Activated gamma-delta T cell (primary cell): ENCODE measurements around the gene ZC3H7A.
"Not testable (repeated sequence)": the region's sequence is repeated elsewhere in the genome, so short reads cannot be mapped to it uniquely, and the experiment has no call there.

Experiments
- DNase-seq: peaks from one replicate; lab custom pipeline; 2025; lab: John Stamatoyannopoulos, UW
- total RNA-seq, 2 donors: gene quantifications; one replicate each; lab custom pipeline; 2026; lab: John Stamatoyannopoulos, UW

The ZC3H7A gene
- total RNA-seq: 76.8 to 80.9 reads per million in 2 donors

GRCh38 chr16:11797166-11797956 is at the start of gene ZC3H7A:
TSS of gene ZC3H7A (minus strand) at chr16:11797258. CDS start at chr16:11782354, 14,904 bp downstream.
- peak; percentile 94 for DNase-seq

GRCh38 chr16:11844499-11844898 is 47.4 kb upstream of the ZC3H7A start:
- DNase-seq: no peak

DNA sequence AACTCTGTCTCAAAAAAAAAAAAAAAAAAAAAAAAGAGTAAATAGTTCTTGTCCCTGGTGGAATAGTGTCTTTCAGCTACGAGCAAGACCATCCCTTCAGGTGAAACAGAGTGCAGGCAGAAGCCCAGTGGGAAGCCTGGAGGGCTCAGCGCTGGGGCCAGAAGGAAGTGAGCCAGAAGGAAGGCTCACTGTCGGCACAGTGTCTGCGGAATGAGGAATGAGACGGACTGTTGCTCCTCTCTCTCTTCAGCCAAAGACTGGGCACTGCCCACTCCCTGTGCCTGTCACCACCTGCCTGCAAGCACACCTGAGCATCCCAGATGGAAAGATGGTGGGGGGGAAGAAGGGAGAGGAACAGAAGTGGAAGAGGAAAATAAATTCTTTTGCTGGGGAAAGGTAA is 46.8 kb upstream of the ZC3H7A start:
- DNase-seq: no peak

DNA sequence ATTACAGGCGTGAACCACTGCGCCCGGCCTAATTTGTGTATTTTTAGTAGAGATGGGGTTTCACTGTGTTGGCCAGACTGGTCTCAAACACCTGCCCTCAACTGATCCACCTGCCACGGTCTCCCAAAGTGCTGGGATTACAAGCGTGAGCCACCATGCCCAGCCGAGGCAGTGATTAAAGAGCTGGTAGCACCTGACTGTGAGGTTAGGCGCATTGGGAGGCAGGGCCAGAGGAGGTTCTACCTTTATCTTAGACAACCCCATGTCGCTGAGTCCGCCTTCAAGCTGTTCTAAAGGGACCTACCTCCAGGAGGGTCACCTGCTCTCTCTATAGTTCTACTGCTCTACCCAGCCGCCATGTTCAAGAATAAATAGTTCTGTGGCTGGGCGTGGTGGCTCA is 46.1 kb upstream of the ZC3H7A start:
- no peak for DNase-seq

DNA sequence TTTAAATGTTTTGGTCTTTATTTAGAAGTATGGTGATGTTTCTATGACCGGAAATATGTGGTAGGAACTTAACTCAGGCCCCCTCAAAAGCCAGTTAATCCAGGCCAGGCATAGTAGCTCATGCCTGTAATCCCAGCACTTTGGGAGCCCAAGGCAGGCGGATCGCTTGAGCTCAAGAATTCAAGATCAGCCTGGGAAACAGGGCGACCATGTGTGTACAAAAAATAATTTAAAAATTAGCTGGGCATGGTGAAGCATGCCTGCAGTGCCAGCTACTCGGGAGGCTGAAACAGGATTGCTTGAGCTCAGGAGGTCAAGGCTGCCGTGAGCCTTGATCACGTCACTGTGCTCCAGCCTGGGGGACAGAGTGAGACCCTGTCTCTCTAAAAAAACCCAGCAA is 44.0 kb upstream of the ZC3H7A start:
- DNase-seq: no peak

GRCh38 chr16:11836650-11837244 is 39.7 kb upstream of the ZC3H7A start:
- DNase-seq: no peak

- no peak for DNase-seq
Observed at GRCh38 chr16:11835891-11836649, 39.0 kb upstream of the ZC3H7A start.

DNA sequence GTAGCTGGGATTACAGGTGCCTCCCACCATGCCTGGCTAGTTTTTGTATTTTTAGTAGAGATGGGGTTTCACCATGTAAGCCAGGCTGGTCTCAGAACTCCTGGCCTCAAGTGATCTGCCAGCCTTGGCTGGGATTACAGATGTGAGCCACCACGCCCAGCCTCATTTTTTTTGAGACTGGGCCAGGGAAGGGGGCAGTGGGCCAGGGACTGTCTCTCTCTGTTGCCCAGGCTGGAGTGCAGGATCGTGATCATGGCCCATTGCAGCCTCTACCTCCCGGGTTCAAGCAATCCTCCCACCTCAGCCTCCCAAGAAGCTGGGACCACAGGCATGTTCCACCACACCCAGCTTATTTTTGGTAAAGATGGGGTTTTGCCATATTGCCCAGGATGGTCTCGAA is 38.3 kb upstream of the ZC3H7A start:
- DNase-seq: no peak

GRCh38 chr16:11833951-11834695 is 37.1 kb upstream of the ZC3H7A start:
- DNase-seq: no peak

GRCh38 chr16:11828696-11829095 is 31.6 kb upstream of the ZC3H7A start:
- no peak for DNase-seq

GRCh38 chr16:11825520-11826165 is 28.6 kb upstream of the ZC3H7A start:
- DNase-seq: not testable (repeated sequence)

DNA sequence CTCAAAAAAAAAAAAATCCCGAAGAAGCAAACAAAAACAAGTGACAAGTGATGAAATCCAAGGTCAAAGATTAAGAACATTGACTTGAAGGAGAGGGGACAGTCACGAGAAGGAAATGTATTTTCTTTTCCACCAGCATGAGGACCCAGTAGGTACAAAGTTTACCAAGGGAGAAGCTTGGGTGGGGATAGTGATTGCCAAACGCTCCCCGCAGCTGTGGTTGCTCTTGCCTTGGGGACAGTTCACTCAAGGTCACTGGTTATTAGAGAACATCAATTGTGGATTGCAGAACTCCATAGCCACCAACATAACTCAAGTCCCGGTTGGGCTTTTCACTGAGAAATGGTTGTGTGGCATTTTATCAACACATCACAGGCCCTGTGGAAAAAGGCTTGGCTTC is 27.3 kb upstream of the ZC3H7A start:
- DNase-seq: no peak

- DNase-seq: not testable (repeated sequence)
Observed at GRCh38 chr16:11823645-11824044, 26.6 kb upstream of the ZC3H7A start.

GRCh38 chr16:11819798-11820197 is 22.7 kb upstream of the ZC3H7A start:
- DNase-seq: no peak

DNA sequence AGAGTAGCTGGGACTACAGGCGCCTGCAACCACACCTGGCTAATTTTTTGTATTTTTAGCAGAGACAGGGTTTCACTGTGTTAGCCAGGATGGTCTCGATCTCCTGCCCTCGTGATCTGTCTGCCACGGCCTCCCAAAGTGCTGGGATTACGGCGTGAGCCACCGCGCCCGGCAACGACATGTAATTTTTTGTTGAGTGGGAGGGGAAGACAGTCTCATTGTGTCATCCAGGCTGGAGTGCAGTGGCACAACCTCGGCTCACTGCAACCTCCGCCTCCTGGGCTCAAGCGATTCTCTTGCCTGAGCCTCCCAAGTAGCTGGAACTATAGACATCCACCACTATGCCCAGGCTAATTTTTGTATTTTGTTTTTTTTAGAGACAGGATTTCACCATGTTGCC is 21.9 kb upstream of the ZC3H7A start:
- DNase-seq: not testable (repeated sequence)

DNA sequence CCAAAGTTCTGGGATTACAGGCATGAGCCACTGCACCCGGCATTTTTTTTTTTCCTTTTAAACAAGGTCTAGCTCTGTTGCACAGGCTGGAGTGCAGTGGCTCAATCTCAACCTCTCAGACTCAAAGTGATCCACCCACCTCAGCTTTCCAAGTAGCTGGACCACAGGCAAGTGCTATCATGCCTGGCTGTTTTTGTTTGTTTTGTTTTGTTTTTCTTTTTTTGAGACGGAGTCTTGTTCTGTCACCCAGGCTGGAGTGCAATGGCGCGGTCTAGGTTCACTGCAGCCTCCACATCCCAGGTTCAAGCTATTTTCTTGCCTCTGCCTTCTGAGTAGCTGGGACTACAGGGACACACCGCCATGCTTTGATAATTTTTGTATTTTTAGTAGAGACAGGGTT is 19.1 kb upstream of the ZC3H7A start:
- no peak for DNase-seq

- not testable (repeated sequence) for DNase-seq
Observed at GRCh38 chr16:11814800-11815199, 17.7 kb upstream of the ZC3H7A start.

- DNase-seq: no peak
Observed at GRCh38 chr16:11806721-11807120, 9.7 kb upstream of the ZC3H7A start.

DNA sequence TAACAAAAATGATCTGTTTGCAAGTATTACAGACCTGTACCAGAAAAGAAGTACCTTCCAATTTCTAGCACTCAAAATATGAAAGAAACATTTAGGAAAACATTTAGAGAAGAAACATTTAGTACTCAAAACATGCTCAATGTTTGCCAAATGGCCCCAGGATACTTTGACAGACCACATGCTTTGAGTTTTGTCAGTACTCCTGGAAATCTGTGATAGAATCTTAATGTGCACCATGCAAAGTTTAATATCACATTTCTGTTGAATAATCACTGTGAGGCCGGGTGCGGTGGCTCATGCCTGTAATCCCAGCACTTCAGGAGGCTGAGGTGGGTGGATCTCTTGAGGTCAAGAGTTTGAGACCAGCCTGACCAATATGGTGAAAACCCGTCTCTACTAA is 8.5 kb upstream of the ZC3H7A start:
- DNase-seq: no peak

GRCh38 chr16:11801481-11802021 is 4.5 kb upstream of the ZC3H7A start:
- DNase-seq: no peak

DNA sequence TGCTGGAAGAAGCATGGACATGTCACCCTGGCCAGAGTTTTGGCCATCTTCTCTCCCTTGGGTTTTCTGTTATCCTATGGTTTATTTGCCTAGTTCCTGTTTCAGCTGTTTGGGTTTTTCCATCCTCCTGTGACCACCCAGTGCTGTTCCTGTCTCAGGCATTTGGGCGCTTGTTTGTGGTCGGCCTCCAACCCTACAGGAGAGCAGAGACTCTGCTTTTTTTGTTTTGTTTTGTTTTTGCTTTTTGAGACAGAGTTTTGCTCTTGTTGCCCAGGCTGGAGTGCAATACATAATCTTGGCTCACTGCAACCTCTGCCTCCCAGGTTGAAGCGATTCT is 3.3 kb upstream of the ZC3H7A start:
- no peak for DNase-seq
